Neuron (in vitro differentiated cells): ENCODE data around the gene SEL1L2.

Experiments
- H2AFZ ChIP-seq: one replicate; pipeline ENCODE4 v1.6.1; 2013; ENCODE audit warnings: low read depth, mild to moderate bottlenecking, inconsistent platforms, low read length, moderate library complexity
- H3K27me3 ChIP-seq: one replicate; pipeline ENCODE4 v1.6.1; 2013; ENCODE audit warnings: low read length; ENCODE audit not compliant: insufficient read depth
- H3K36me3 ChIP-seq: one replicate; pipeline ENCODE4 v1.6.1; 2013; ENCODE audit warnings: low read length; ENCODE audit not compliant: insufficient read depth
- H3K4me1 ChIP-seq: one replicate; pipeline ENCODE4 v1.6.1; 2013; ENCODE audit warnings: low read length; ENCODE audit not compliant: insufficient read depth
- H3K4me3 ChIP-seq: 2 replicates; pipeline ENCODE4 v1.5.1; 2013; ENCODE audit warnings: mild to moderate bottlenecking, low read length, moderate library complexity
- H3K9me3 ChIP-seq: one replicate; pipeline ENCODE4 v1.6.1; 2013; ENCODE audit warnings: low read length

The SEL1L2 gene

DNA sequence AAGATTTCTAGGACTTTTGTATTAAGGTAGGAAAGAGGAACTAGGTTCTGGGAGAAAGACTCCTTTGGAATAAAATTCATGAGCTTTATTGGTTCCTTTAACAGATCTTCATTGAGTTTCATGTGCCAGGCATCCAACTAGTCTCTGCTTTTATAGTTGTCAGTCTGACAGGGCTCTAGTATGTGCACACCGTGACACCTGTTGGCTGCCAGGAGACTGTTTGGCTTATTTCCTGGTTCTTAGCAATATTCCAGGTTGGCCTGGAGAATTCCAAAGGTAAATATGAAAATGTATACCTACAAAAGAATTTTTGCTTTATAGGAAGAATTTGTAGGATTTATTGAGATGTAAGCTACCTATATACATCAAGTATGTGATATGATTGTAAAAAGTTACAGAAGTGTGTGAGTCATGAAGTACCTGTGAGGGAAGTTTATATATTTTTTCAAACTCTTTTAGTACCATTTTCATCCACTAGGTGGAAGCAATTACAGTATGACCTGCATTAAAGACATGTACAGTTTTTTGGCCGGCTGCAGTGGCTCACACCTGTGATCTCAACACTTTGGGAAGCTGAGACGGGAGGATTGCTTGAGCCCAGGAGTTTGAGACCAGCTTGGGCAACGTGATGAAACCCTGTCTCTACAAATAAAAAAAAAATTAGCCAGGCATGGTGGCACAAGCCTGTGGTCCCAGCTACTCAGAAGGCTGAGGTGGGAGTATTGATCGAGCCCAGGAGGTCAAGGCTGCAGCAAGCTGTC is 170.3 kb downstream of the SEL1L2 start:
- Histone ChIP-seq H3K27me3 (no peaks in the 10 kb centered on the region), H2AFZ (no peak overlapping the region), H3K4me3 (no peak overlapping the region), H3K36me3 (peaks cover 34% of the 10 kb centered on the region), H3K9me3 (no peaks in the 10 kb centered on the region), H3K4me1 (no peaks in the 10 kb centered on the region)

DNA sequence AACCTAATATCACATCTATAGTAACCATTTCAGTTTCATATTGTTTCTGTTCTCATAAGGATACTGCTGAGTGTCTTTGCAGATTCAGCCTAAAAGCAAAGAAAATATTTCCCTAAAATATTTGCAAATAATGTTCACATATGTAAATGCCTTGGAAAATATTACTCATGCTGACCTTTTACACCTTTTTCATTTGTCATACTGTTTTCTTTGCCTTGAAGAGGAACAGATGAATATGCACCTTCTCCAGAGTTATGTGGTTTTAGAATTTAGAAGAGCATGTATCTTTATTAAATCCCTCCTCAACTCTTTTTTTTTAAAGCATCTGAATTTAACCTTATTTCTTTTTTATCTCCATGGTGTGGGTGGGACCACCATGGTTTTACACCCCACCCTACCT is 173.1 kb downstream of the SEL1L2 start:
- no peaks in the 10 kb centered on the region for H3K4me1 ChIP-seq
- peaks cover 58% of the 10 kb centered on the region for H3K36me3 ChIP-seq
- no peaks in the 10 kb centered on the region for H3K9me3 ChIP-seq
- no peaks in the 10 kb centered on the region for H3K27me3 ChIP-seq
- H2AFZ ChIP-seq, result no peak overlapping the region
- no peak overlapping the region for H3K4me3 ChIP-seq

DNA sequence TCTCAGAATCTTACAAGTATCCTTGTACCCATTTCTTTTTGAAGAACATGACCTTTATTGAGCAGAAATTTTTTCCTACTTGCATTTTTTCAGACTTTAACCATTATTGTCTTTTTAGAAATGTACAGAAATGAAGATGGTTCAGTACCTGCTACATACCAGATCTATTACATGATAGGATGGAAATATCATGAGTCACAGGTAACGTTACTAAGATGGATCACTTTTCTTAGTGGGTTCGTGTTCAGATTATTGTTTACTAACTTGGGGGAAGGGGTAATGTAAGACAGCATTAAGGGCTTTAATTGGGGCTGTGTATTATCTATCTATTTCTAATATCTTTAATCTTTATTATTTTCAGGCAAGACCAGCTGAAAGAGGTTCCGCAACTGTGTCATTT is 173.7 kb downstream of the SEL1L2 start:
- Histone ChIP-seq H3K27me3 (no peaks in the 10 kb centered on the region), H3K4me3 (no peak overlapping the region), H3K36me3 (peaks cover 64% of the 10 kb centered on the region), H3K9me3 (no peaks in the 10 kb centered on the region), H3K4me1 (no peaks in the 10 kb centered on the region), H2AFZ (no peak overlapping the region)

DNA sequence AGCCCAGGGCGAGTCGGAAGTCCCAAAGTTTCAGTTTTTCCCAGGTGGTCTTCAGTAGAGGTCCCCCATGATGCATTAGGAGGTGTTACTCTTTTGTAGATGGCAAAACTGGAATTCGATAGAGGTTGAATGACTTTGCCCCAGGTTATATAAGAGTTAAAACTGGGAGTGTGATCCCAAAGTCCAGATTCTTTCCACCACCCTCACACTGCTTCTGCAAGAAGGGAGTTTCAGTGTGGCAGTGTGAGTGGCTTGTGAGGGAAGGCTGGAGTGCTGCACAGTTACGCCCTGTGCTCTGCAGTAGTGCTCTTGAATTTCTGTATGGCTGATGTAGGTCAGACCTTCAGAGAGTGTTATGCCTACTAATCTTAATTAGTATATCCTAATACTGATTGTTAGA is 175.7 kb downstream of the SEL1L2 start:
- Histone ChIP-seq H3K27me3 (no peaks in the 10 kb centered on the region), H3K4me1 (no peaks in the 10 kb centered on the region), H3K4me3 (no peak overlapping the region), H2AFZ (no peak overlapping the region), H3K36me3 (peaks cover 83% of the 10 kb centered on the region), H3K9me3 (no peaks in the 10 kb centered on the region)

DNA sequence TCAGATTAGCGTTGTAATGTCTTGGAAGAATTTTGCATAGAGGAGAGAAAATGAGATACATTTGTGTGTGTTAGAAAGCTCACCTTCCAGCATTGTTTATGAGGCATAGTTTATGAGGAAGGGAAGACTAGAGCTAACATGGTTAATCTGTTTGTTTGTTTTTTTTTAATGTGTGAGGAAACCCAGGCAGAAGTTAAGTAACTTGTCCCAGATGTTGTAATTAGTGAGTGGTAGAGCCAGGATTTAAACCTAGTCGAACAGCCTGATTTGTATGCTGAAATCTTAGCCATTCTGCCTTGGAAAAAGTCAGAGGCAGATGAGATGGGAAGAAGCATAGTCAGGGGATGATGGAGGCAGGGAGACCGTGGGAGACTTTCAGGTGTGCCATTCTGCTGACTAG is 176.5 kb downstream of the SEL1L2 start:
- H3K27me3 ChIP-seq, result no peaks in the 10 kb centered on the region
- peaks cover 90% of the 10 kb centered on the region for H3K36me3 ChIP-seq
- H3K9me3 ChIP-seq, result no peaks in the 10 kb centered on the region
- no peaks in the 10 kb centered on the region for H3K4me1 ChIP-seq
- no peak overlapping the region for H2AFZ ChIP-seq
- no peak overlapping the region for H3K4me3 ChIP-seq

DNA sequence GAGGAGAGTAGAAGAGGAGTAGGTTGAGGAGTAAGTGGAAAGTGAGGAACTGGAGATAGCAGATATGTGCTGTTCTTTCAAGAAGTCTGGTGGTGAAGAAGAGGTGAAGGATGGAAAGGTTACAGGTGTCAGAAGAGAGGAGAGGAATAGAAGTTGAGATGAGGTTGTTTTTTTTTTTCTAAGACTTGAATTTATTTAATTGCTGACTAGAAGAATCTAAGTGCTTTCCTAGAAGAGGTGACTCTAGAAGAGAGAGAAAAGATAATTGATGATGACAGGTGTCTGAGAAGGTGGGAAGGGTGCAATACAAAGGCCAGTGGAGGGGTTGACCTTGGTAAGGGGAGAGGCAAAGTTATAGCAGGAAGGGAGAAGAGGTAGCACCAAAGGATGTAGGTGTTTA is 180.0 kb downstream of the SEL1L2 start:
- Histone ChIP-seq H3K9me3 (no peaks in the 10 kb centered on the region), H2AFZ (no peak overlapping the region), H3K36me3 (peaks cover 77% of the 10 kb centered on the region)

DNA sequence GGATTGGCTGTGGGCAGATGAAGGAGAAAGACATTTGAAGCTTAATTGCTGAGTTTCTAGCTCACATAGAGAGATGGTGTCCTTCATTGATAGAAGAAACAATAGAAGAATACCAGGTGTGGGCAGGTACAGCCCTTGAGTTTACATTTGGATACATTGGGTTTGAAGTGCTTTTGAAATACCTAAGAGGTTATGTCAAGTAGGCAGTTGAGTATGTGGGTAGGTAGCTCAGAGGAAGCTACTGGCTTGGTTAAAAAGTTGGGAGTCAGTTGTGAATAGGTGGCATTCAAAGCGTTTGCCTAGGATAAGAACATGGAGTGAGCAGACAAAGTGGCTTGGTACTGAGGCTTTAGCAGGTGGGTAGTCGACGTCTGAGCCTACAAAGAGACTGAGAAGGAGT is 180.6 kb downstream of the SEL1L2 start:
- Histone ChIP-seq H3K36me3 (peaks cover 73% of the 10 kb centered on the region), H3K4me3 (no peak overlapping the region)

More for the DNA sequence above, 180.0 kb downstream of the SEL1L2 start:
- no peaks in the 10 kb centered on the region for H3K4me1 ChIP-seq
- H3K27me3 ChIP-seq, result no peaks in the 10 kb centered on the region
- H3K4me3 ChIP-seq, result no peak overlapping the region

DNA sequence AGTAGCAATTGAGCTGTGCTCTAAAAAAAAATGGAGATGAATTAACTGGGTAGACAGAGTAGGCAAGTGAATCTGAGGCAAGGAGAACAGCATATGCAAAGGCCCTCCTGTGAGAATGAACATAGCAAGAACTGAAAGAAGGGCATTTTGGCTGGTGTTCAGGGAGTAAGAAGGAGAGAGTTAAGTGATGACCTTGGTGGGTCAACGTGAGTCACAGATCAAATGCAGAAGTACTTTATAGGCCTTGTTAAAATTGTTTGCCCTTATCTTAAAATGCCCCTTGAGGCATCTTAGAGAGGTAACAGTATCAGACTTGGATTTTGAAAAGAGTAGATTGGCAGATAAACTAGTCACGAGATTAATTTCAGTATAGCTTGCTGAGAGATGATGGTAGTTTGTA is 181.0 kb downstream of the SEL1L2 start:
- H3K4me1 ChIP-seq, result no peaks in the 10 kb centered on the region
- H3K27me3 ChIP-seq, result no peaks in the 10 kb centered on the region
- H3K9me3 ChIP-seq, result no peaks in the 10 kb centered on the region
- no peak overlapping the region for H3K4me3 ChIP-seq
- peaks cover 73% of the 10 kb centered on the region for H3K36me3 ChIP-seq
- H2AFZ ChIP-seq, result no peak overlapping the region

More for the DNA sequence above, 180.6 kb downstream of the SEL1L2 start:
- Histone ChIP-seq H2AFZ (no peak overlapping the region), H3K4me1 (no peaks in the 10 kb centered on the region), H3K27me3 (no peaks in the 10 kb centered on the region), H3K9me3 (no peaks in the 10 kb centered on the region)

DNA sequence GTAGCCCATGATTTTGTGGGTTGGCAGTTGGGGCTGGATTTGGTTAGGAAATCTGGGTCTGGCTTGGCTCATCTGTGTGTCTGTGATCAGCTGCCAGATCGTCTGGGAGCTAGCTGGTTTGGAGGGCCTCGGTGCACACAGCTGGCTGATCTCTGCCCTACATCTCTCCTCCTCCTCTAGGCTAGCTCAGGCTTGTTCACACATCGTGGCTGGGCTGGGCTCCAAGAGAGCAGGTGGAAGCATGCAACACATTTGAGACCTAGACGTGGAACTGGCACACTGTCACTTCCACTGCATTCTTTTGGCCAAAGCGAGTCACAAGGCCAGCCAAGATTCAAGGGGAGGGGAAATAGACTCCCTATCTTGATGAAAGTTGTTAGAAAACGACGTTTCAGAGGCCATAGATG is 189.7 kb downstream of the SEL1L2 start:
- Histone ChIP-seq H3K9me3 (no peaks in the 10 kb centered on the region), H3K4me3 (no peak overlapping the region), H3K27me3 (no peaks in the 10 kb centered on the region), H3K4me1 (no peaks in the 10 kb centered on the region), H3K36me3 (peaks cover 80% of the 10 kb centered on the region), H2AFZ (no peak overlapping the region)

DNA sequence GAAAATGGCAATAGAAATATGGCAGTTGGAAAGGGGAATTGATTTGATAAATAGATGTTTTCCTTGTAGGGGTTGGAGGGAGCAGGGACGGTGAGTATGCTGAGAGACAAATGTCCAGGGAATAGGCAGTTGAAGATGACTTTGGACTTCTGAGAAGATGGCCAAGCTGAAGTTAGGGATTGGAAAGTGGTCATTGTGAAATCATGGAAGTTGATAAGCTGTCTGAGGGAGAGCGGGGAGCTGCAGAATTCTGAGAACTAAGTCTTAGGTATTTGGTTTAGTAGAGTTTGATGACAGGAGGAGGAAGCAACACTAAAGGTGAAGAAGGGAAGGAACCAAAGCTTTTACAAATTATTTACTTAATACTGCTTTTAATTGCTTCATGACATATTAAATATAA is 190.4 kb downstream of the SEL1L2 start:
- peaks cover 85% of the 10 kb centered on the region for H3K36me3 ChIP-seq
- H3K9me3 ChIP-seq, result no peaks in the 10 kb centered on the region
- no peak overlapping the region for H2AFZ ChIP-seq
- H3K27me3 ChIP-seq, result no peaks in the 10 kb centered on the region
- no peaks in the 10 kb centered on the region for H3K4me1 ChIP-seq
- no peak overlapping the region for H3K4me3 ChIP-seq
